ENCODE data around the gene GINS1.

GINS1 gene

DNA sequence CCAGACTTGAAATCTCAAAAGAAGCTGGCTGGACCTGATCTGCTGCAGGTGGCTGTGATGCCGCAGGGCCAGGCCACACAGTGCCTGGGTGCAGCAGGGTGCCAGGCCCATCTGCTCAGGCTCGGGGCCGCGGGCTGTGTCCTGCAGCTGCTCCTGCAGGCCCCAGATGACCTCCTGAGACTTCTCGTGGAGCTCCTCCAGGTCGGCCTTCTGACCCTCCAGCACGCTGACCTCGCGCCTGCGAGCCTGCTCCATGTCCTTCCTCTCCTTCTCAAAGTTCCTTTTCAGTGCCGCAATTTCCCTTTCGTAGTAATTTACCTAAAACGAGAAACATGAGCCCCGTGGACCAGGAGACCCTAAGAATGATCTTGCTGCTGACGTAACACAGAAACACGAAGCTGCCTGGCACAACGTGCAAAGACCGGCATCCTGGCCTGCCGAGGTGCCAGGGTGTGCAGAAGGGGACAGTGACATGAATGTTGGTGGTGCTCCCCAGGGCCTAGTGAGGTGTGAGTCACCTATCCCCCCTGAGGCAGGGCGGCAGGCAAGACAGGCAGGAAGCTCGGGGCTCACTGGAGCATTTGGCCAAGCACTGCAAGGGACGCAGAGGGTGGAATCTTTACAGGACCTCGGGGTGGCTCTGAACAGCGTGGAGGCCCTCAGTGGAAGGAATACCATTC, 71.6 kb downstream of the GINS1 start:
- DNase-seq, result no peak

DNA sequence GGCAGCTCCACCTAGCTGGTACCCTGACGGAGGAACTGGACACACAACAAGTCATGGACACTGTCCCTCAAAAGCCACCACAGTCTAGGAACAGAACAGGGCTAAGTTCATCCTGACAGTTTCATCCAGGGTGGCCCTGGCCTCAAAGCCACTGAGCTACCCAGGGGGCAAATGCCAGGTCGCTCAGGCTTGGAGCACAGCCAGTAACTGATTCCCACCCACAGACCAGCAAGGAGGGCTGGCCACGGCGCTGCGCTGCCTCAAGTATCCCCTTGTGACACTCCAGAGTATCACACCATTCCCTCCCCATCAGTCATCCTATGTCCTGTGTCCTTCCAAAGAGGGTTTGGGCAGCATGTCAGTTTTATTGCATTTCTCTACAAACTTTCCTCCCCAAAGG, 72.2 kb downstream of the GINS1 start:
- no peak for DNase-seq

DNA sequence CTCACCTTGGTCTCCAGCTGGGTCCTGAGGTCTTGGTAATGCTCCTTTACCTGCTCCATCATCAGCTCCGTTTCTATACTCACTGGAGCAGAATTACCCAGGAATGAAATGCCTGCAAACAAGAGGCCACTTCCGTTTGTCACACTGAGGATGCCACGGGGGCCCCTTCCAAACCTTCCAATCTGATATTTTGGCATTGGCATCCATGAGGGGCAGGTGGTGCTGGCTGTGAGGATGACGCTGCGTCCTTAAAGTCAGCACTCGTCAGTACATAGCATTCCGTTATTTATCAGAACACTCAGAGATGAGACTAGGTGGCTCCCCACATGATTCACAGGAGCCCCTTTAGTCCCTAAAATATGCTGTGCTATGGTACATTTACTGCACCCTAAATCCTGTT, 72.7 kb downstream of the GINS1 start:
- DNase-seq, result no peak

DNA sequence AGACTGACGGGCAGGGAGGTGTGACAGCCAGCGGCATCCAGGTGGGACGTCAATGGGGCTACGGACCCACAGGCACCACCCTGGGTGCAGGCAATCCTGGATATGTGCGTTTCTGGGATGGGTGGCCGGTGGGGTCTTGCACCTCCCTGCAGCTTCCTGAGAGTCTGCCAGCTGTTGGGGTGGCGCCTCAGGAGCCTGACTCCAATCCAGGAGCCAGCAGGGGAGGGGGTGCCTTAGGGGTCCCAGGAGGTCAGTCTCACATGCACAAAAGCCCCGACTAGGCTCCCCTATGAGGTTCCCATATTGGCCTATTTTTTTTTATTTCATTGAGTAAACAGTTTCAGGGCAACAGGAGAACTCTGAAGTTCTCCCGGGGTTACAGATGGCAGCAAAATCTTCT, 73.3 kb downstream of the GINS1 start:
- DNase-seq, result no peak

DNA sequence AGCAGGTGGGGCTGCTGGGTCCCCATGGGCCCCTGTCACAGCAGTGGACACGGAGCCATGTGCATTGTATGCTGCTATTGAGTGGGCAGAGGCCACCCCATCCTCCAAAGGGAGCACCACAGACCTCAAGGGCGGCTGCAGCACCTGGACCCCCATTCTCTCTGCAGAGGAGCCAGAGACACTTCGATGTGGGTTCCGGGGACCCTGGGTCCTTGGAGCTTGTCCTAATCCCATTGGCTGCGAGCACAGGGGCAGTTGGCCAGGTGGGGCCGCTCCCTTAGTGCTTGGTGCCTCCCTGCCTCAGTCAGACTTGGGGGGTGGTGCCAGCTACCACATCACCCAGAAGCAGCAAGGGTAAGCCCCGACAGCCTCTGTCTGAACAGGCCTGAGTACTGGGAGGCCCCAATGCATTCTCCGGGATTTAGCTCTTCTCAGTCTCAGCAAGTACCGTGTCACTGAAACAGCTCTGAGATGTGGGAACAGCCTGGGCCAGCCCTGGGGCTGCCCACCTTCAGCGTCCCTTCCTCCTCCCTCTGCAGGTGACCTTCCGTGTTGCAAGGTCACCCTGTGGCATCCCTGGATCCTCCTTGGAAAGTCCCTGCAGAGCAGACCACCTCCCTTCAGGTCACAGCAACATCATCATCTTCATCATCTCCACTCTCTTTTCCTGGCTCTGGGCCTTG, 73.9 kb downstream of the GINS1 start:
- DNase-seq, result no peak

DNA sequence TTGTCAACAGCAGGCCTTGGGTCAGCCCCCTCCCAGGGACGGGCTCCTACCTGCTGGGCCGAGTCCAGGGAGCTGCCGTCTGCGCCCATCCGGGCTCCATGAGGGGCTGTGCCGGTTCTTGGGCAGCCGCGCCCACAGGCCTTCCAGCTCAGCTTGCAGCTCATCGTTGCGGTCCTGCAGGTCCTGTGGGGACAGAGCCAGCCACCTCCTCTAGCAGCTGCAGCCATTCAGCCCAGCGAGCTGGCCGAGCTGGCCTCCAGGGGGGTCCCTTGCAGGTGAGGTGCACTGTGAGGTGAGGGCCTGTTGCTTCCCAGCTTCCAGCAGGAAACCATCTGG, 74.4 kb downstream of the GINS1 start:
- DNase-seq, result no peak

DNA sequence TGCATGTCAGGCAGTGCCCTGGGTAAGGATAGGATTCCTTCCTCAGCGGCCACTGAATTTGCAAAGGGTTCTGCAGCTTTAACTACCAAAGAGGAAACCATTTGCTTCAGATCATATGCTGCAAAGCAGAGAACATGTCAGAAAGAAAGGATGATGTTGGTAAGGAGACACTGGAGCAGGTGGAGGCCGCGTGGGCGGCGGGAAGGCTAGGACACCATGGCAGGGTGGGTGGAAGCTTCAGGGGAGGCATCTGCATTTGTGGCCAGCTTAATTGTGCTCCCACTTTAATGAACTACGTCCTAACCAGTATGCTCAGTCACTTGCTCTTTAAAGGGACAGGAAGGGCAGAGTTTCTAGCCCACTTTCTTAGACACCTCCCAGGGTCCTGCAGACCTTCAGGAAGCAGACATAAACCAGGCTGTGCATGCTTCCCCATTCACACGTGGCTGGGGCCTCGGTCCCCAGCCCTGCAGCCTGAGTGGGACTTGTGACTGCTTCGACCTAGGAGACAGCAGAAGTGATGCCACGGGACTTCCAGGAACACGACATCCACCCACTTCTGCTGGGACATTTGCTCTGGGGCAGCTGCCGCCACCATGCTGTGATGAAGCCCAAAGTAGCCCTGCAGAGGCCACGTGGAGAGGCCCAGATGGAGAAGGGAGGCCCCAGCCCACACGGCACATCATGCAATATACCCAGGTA, 76.1 kb downstream of the GINS1 start:
- no peak for DNase-seq

DNA sequence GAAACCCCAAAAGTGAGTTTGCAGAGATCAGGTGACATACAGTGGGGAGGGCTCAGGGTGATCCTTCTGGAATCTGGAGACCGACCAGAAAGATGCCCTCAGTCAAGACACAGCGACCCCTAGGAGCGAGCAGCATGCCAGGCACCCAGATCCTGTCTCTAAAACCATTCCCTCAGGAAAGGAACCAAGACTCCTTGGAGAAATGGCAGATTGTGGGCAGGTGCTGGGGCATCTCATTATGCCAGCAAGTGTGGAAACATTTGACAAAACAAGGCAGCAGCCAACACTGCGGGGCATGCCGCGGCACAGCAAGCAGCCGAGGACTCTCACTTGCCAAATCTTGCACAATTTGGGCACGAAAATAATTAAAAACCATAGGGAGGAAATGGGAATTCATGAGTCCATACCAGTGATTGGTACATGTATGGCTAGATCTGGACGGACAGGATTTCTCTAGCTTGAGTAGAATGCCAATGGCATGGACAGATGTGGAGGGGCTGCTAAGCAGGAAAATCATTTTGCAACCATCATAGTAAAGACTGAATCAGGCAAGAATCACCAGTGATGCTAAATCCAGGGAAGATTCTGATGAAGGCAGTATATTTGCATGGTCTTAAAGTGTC, 76.9 kb downstream of the GINS1 start:
- no peak for DNase-seq

DNA sequence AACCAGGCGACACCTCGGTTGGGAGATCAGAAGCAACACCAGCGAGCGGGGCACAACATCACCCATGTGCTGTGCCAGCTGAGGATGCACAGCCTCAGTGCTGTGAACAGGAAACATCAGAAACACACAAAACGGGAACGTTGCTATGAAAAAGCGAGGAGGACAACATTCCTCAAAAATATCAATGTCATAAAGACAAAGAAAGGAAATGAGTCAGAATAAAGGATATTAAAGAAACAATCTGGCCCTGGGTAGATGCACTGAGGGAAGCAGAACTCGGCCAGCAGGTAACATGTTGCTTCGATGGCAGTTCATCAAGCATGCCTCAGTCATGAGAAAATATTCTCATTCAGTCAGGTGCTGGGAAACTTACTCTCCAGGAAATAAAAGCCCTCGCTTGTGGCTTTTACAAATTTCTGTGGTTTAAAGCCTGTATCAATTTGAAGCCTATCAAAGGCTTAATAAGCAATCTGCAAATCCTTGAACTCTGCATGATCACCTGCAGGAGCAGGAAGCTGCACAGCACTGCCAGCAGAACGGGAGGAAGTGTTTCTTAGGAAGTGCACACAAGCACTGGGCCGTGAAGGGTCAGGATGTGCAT, 77.5 kb downstream of the GINS1 start:
- no peak for DNase-seq

DNA sequence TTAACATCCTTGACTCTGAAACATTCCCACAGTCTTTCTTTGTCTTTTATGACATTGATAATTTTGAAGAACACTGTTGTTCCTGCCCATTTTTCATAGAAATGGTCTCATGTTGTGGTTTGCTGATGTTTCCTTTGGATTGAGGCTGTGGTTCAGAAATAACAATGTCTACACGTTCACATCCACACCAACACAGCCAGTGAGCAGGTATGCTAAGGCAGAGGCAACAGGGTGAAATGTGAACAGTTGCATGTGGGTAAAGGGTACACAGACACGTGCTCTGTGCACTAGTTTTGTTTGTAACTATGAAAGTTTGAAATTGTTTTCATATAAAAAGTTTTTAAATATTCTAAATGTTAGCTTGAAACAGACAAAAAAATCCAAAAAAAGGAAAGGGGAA, 78.4 kb downstream of the GINS1 start:
- no peak for DNase-seq

DNA sequence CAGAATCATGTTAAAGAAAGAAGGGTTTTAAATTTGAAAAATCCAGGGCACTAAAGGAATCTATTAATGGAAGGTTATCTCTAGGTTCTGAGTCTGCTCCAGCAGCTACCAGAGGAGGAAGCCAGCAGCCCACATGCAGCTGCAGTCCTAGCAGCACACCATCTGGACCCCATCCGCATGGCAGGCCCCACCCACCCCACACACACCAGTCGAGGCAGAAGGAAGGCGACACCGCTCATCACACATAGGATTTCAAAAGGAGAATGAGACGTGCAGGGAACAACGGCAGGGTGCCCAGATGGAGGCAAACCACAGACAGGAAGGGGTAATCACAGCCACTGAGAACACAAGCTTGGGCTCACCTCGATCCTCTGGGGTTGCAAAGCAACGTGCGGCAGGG, 78.9 kb downstream of the GINS1 start:
- DNase-seq, result no peak

DNA sequence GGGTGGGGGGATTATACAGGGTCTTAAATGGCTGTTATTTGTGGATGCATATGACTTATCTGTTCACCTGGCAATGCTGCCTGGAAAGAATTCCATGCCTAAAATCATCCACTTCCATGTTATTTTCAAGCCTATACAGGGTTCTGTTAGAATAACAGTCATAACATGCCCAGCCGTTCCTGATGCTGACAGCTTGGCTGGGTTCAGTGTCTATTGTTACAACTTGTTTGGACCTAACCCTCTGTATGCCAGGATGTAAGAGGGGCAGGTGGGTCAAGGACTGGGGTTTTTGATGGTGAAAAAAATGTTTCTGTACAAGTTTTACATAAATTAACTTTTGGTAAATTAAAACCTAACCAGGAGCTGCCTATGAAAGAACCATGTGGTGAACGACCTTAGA, 79.8 kb downstream of the GINS1 start:
- no peak for DNase-seq

DNA sequence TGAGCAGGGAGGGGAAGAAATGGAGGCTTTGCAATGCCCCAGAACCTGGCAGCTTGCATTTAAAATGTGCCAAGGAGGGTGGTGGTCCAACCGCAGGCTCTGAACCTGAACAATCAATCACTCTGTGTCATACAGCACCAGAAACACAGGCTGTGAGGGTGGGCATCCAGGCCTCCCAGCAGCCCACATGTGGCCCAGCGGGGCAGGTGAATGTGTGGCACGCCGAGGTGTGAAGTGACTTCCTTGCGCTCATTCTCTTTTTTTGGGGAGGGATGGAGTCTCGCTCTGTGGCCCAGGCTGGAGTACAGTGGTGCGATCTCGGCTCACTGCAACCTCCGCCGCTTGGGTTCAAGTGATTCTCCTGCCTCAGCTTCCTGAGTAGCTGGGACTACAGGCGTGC, 80.5 kb downstream of the GINS1 start:
- DNase-seq, result no peak

DNA sequence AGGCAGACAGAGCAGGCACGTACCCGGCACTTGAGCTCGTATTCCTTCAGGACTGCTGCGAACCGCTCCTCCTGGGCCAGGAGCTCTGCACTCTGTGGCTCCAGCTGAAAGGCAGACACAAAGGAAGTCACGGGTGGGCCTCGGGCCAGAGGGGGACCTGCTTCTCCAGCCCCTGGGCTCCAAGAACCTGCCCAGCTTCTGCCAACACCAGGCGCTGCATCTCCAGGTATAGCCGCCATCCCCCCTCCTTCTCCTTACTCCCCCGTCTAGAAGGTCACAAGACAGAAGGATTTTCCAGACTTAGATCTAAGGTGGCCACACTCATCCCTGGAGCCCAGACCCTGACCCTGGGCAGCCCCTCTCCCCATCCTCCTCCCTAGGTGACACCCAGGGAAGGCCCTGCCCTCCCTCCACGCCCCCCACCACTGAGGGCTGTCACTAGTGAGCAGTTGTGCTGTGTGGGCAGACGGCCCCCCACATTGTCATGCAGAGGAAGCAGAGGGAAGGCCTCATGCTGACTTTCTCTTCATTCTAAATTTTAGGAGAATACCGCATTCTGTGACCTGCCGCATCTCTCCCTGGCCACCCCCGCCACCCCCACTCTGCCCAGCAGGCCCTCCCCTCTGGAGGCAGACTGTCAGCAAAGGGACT, 81.9 kb downstream of the GINS1 start:
- DNase-seq, result no peak

DNA sequence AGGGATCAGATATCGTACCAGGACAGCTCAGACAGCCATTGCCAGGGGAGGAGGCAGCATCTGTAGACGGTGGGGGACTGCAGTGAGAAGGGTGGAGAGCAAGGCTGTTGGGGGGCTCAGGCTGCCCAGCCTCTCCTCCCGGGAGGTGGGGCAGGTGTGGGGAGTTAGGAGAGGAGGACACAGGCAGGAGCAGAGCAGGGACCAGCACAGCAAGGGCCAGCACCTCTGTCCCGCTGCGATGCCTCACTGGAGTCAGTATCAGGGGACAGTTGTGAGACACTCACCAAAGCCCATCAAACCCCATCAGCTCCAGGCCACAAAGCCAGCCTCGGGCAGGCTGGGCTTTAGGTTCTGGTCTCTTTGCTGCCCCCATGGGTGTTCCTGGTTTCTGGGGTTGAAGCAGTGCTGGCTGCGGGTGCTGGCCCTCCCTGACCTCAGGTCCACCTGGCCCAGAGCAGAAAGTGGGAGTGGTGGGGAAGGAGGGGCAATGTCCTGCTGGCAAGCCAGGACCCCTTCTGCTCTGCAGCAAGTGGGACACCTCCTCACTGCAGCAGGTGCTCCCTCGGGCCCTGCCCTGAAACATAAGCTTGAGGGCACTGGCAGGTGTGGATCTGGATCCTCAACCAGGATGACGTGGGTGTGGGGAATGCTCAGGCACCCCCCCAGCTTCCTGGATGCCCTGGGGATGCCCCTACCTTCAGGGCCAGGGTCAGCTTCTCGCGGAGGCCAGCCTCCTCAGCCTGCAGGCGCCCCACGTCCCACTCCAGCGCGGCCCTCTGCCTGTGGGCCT, 83.4 kb downstream of the GINS1 start:
- no peak for DNase-seq

DNA sequence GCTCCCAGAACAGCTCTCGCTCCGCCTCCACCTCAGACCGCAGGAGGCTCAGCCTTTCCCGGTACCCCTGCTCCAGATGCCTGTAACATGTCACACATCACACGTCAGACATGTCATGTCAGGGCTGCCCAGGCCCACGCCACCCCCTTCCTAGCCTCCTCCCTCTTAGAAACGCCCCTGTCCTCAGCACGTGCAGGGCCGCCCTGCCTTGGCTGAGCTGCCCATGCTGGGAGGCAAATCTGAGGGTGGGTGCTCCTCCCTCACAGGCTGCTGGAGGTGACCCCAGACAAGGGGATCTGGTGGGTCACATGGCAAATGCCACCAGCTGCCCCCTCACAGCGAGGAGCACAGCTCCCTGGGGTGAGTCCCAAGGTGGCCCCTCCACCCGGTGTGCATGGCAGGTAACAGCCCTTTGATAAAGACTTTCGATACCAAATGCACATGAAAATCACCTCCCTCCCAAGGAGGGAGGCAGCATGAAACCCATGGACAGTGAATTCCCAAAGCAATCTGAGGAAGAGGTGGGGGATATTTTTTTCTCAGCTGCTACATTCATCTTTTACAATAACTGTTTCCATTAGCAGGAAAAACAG, 84.1 kb downstream of the GINS1 start:
- no peak for DNase-seq

DNA sequence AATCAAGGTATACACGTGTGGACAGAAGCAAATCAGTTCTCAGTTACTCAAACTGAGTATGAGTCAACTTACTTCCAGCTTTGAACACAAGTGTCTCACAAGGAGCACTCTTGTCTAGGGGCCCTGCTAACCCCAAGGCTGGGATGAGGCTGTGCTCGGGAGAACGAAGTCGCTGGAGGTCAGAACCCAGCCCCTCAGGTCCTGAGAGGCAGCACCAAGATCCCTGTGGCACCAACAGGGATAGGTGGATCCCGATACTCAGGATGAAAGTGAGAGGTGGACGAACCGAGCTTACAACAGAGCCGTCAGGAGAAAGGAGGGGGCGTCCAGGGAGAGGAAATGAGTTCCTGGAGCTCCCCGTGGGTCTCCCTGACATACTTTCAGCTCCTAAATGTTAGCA, 85.7 kb downstream of the GINS1 start:
- no peak for DNase-seq

DNA sequence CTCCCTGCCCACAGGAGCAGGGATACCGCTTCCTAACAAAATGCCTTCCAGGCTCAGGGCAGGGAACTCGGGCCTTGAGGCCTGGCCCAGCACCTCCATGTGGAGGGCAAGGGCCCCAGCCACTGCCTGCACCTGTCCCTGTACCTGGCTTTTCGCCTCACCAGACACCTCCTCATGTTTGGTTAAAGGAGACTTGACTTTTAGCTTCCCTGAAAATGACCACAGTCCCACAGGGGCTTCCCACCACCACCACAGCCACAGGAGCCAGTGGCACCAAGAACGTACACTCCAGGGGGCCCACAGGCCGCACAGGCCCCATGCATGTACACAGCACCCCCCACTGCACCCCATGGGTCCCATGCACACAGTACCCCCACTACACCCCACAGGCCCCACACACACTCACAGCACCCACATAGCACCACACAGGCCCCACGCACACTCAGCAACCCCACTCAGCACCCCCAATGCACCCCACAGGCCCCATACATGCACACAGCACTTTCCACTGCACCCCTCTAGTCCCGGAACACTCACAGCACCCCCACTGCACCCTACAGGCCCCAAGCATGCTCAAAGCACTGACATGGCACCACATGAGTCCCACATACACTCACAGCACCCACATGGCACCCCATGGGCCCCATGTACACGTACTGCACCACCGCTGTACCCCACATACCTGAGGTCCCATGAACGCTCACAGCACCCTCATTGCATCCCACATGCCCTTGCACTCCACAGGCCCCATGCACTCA, 86.5 kb downstream of the GINS1 start:
- DNase-seq, result no peak

DNA sequence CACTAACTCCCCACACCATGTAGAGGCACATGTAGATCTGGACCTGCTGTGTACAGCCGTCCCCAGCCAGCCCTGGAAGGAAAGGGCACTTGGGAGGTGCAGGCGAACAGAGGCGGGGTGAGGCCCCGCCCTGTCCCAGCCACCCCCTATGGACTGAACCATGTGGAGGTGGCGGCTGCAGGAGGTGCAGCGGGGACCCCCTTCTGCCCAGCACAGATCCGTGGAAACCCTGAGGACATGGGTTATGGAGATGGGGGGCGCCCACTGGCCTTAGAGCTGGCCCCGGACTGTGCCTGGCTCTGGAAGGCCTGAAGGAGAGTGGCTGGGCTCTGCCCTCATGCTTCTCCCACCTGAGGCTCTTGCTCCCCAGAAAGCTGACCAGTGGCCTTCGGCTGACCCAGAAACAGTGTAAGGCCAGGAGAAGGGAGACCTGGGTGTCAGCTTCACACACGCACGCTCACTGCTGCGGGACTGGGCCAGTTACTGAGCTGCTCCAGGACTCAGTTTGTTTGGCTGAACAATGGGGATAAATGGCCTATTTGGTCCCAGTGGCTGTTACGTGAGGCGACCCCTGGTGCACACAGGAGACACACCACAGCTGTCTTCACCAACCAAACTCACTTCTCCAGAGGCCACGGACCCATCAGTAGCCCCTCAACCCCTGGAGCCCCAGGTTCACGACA, 87.2 kb downstream of the GINS1 start:
- no peak for DNase-seq

DNA sequence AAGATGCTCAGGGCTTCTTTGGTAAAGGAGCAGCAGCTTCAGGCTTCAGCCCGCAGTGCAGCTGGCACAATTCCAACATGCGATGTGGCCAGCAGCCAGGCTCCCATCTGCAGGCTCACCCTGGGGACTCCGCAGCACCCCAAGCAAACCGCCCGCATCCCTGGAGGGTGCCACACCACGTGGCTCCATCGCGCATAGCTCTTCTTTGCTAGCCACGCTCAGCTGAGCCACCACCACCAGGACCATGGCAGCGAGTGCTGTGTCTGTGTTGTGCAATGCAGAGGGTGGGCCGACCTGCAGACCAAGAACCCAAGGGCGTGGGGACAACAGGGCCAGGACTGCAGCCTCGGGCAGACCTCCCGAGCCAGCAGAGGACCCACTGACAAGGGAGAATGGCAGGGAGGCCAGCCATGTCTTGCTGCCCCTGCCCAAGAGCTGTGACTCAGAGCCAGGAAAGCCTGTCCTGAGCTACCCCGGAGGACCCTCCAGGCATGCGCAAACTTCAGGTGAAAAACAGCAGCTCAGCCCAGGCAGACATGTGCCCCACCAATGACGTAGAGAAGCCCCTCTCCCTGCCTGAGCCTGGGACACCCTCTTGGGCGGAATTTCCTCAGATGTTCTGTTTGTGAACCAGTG, 87.8 kb downstream of the GINS1 start:
- no peak for DNase-seq
